Esophagus muscularis mucosa (tissue), 4 donors: ENCODE measurements around the gene FAM111A. TPM values are rescaled to one million over a fixed set of nuclear protein-coding genes. Genes with fewer than 3 reads are reported as not detected.

Experiments used
- DNase-seq: peaks from one replicate; pipeline ENCODE4 v3.0.0-alpha.2; 2017; ENCODE audit errors: extremely low spot score
- H3K27ac ChIP-seq, 4 donors: fragments of 200-600 bp; sonication (generic); replicated peaks in 1 of 4; 1 replicate in 3 of 4; 2 replicates in 1 of 4; pipeline ENCODE4 v1.5.1; 2016 to 2019; ENCODE audit warnings: mild to moderate bottlenecking in 1 of 4
- H3K27me3 ChIP-seq, 4 donors: fragments of 200-600 bp; sonication (generic); one replicate each; pipeline versions ENCODE4 v1.5.1 to v1.6.0; 2016 to 2019
- H3K36me3 ChIP-seq, 4 donors: fragments of 200-600 bp; sonication (generic); one replicate each; pipeline ENCODE4 v1.5.1; 2016 to 2019
- H3K4me1 ChIP-seq, 4 donors: fragments of 200-600 bp; sonication (generic); one replicate each; pipeline ENCODE4 v1.5.1; 2016 to 2019
- H3K4me3 ChIP-seq, 4 donors: fragments of 200-600 bp; sonication (generic); 1 replicate in 2 of 4; 2 replicates in 2 of 4; pipeline ENCODE4 v1.5.1; 2016 to 2019; ENCODE audit warnings: mild to moderate bottlenecking in 4 of 4, moderate library complexity in 1 of 4
- H3K9me3 ChIP-seq, 4 donors: fragments of 200-600 bp; sonication (generic); 1 replicate in 3 of 4; 2 replicates in 1 of 4; pipeline ENCODE4 v1.5.1; 2016 to 2019
- CTCF ChIP-seq, 3 experiments: fragments of 200-600 bp in 2 of 3; fragments of 450-650 bp in 1 of 3; sonication (generic) in 2 of 3; IDR thresholded peaks; one replicate each; pipeline ENCODE4 v1.5.1; 2017 to 2019; ENCODE audit warnings: antibody characterized with exemption in 3 of 3, mild to moderate bottlenecking in 2 of 3, moderate library complexity in 1 of 3
- EP300 ChIP-seq: sonication (generic); formaldehyde crosslinking; IDR thresholded peaks from one replicate; pipeline ENCODE4 v1.6.1; 2017; ENCODE audit warnings: antibody characterized with exemption
- POLR2A ChIP-seq: fragments of 450-650 bp; IDR thresholded peaks from one replicate; pipeline ENCODE4 v1.6.1; 2017; ENCODE audit warnings: antibody characterized with exemption, moderate library complexity, mild to moderate bottlenecking, low read depth
- POLR2AphosphoS5 ChIP-seq, 2 donors: sonication (generic); formaldehyde crosslinking; IDR thresholded peaks; one replicate each; pipeline ENCODE4 v1.6.1; 2017; ENCODE audit warnings: antibody characterized with exemption in 2 of 2
- WGBS: methylation state at CpG from one replicate; pipeline ENCODE4 v1.1.5; 2018; 5-methylcytosine and 5-hydroxymethylcytosine counted together
- intact Hi-C: fragments of 100-400 bp; cut with DNase I; formaldehyde crosslinking; loops from one replicate; pipeline ENCODE4 v1.15.1; 2023
- total RNA-seq, 4 donors: library from RNA; depleted of rRNA; stranded (reverse); fragments of >200 nt; gene quantifications; one replicate each; pipeline versions ENCODE4 v1.1.0 to v1.2.1, GENCODE V29; 2016

FAM111A gene
- total RNA-seq, 4 donors from 2014 or later: 8.9 to 22.4 (median 17.6) TPM

- H3K4me3 ChIP-seq: no peak overlapping the region
- 77% methylated on average over 2 of the region's 2 CpGs for WGBS
- intact Hi-C loops: loop anchor here (10.0 kb wide), 1 partner anchor 256 kb away; the partner anchor contains the start of gene OR5A1
- no peaks in the 10 kb centered on the region for H3K9me3 ChIP-seq
- no peak overlapping the region for H3K27ac ChIP-seq
- TF ChIP-seq EP300: no peak
- TF ChIP-seq POLR2A: no peak
- TF ChIP-seq POLR2AphosphoS5 (IDR thresholded peaks at IDR 0.05): no peak
- TF ChIP-seq CTCF (IDR thresholded peaks at IDR 0.05): no peak
- peaks cover 3 to 14% (median 8%) of the 10 kb centered on the region in 4 donors for H3K36me3 ChIP-seq
- no peak for DNase-seq
- no peaks in the 10 kb centered on the region for H3K27me3 ChIP-seq
- peaks cover 0 to 16% (median 9%) of the 10 kb centered on the region in 4 donors for H3K4me1 ChIP-seq
Measured at GRCh38 chr11:59179121-59179520, 36.5 kb downstream of the FAM111A start.

DNA sequence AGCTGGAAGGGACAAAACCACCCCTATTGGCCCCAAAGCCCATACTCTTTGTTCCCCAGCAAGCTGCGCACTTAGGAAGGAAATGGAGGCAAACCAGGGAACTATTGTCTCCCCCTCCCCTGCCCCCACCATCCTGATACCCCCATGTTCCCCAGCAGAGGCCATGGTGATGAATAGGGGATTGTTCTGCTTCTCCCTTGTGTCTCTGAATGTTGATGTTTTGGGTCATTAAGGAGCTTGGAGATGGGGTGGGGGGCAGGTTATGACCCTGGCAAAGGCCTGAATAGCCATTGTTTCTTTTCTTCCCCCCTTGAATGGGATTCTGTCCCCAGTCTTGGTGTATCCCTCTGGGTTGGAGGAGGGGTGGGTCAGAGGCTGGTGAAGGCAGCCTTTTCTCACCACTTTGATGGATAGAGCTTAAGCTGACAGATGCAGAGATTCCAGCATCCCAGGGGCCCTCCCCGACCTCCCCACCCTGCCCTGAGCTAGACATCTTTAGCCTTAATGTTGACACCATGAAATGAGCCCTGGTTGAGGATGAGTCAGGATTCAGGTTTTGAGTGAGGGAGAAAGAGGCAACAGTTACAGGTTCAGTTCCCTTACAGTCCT lies 37.6 kb downstream of the FAM111A start:
- H3K4me3 ChIP-seq: no peak overlapping the region
- peak; percentile 45 for DNase-seq
- 90% methylated on average over 2 of the region's 2 CpGs for WGBS
- peaks cover 3 to 14% (median 8%) of the 10 kb centered on the region in 4 donors for H3K36me3 ChIP-seq
- peaks cover 0 to 22% (median 8%) of the 10 kb centered on the region in 4 donors for H3K4me1 ChIP-seq
- no peaks in the 10 kb centered on the region for H3K27me3 ChIP-seq
- no peak overlapping the region for H3K27ac ChIP-seq
- no peak for TF ChIP-seq POLR2A
- no peak for TF ChIP-seq CTCF (IDR thresholded peaks at IDR 0.05)
- TF ChIP-seq POLR2AphosphoS5 (IDR thresholded peaks at IDR 0.05): no peak
- TF ChIP-seq EP300: no peak
- no peaks in the 10 kb centered on the region for H3K9me3 ChIP-seq
- intact Hi-C loops: no loop called here

- Histone ChIP-seq H3K9me3 (no peaks in the 10 kb centered on the region), H3K36me3 (peaks cover 3 to 14% (median 8%) of the 10 kb centered on the region in 4 donors), H3K4me3 (no peak overlapping the region), H3K27me3 (no peaks in the 10 kb centered on the region), H3K27ac (no peak overlapping the region), H3K4me1 (peaks cover 0 to 24% (median 10%) of the 10 kb centered on the region in 4 donors)
- no peak for DNase-seq
- WGBS: 98% methylated on average over 2 of the region's 2 CpGs
- intact Hi-C loops: no loop called here
- no peak for TF ChIP-seq EP300
- no peak for TF ChIP-seq POLR2A
- no peak for TF ChIP-seq POLR2AphosphoS5 (IDR thresholded peaks at IDR 0.05)
- no peak for TF ChIP-seq CTCF (IDR thresholded peaks at IDR 0.05)
Measured at GRCh38 chr11:59180907-59181306, 38.3 kb downstream of the FAM111A start.

DNA sequence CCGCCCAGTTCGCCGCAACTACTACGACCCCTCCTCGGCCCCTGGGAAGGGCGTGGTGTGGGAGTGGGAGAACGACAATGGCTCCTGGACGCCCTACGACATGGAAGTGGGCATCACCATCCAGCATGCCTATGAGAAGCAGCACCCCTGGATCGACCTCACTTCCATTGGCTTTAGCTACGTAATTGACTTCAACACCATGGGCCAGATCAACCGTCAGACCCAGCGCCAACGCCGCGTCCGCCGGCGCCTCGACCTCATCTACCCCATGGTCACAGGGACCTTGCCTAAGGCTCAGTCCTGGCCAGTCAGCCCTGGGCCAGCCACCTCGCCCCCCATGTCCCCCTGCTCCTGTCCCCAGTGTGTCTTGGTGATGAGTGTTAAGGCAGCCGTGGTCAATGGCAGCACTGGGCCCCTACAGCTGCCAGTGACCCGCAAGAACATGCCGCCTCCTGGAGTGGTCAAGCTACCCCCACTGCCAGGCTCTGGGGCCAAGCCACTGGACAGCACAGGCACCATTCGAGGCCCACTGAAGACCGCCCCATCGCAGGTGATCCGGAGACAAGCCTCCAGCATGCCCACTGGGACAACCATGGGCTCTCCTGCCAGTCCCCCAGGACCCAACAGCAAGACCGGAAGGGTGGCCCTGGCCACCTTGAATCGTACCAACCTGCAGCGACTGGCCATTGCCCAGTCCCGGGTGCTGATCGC lies 39.2 kb downstream of the FAM111A start:
- Histone ChIP-seq H3K4me3 (no peak overlapping the region), H3K27ac (no peak overlapping the region), H3K36me3 (peaks cover 3 to 14% (median 8%) of the 10 kb centered on the region in 4 donors), H3K4me1 (peaks cover 0 to 26% (median 20%) of the 10 kb centered on the region in 4 donors), H3K9me3 (no peaks in the 10 kb centered on the region), H3K27me3 (no peaks in the 10 kb centered on the region)
- WGBS: 99% methylated on average over 23 of the region's 33 CpGs
- intact Hi-C loops: no loop called here
- no peak for TF ChIP-seq POLR2AphosphoS5 (IDR thresholded peaks at IDR 0.05)
- no peak for TF ChIP-seq EP300
- no peak for TF ChIP-seq CTCF (IDR thresholded peaks at IDR 0.05)
- no peak for TF ChIP-seq POLR2A
- no peak for DNase-seq
